ENCODE results near the gene PRCP.

The PRCP gene

GRCh38 chr11:82823647-82824619 is 76.3 kb downstream of the PRCP start:
- DNase-seq, result no peak

GRCh38 chr11:82818409-82819043 is 81.7 kb downstream of the PRCP start:
- no peak for DNase-seq

- DNase-seq, result no peak
These were observed 84.8 kb downstream of the PRCP start for GRCh38 chr11:82815406-82815805.

GRCh38 chr11:82814379-82814778 is 85.9 kb downstream of the PRCP start:
- DNase-seq, result no peak

GRCh38 chr11:82811369-82811768 is 88.9 kb downstream of the PRCP start:
- no peak for DNase-seq

- DNase-seq, result no peak
These were observed 89.5 kb downstream of the PRCP start for GRCh38 chr11:82810738-82811137.

- DNase-seq, result no peak
These were observed 89.9 kb downstream of the PRCP start for GRCh38 chr11:82810326-82810725.

- no peak for DNase-seq
These were observed 92.6 kb downstream of the PRCP start for GRCh38 chr11:82807646-82808045.

GRCh38 chr11:82802710-82803109 is 97.5 kb downstream of the PRCP start:
- DNase-seq, result no peak

- no peak for DNase-seq
These were observed 103.0 kb downstream of the PRCP start for GRCh38 chr11:82796998-82797961.

- no peak for DNase-seq
These were observed 105.7 kb downstream of the PRCP start for GRCh38 chr11:82794490-82794889.

GRCh38 chr11:82792822-82793569 is 107.2 kb downstream of the PRCP start:
- no peak for DNase-seq

GRCh38 chr11:82792319-82792718 is 107.9 kb downstream of the PRCP start:
- DNase-seq, result no peak

- no peak for DNase-seq
These were observed 108.5 kb downstream of the PRCP start for GRCh38 chr11:82791779-82792178.

GRCh38 chr11:82790723-82791484 is 109.3 kb downstream of the PRCP start:
- DNase-seq, result no peak

- no peak for DNase-seq
These were observed 112.2 kb downstream of the PRCP start for GRCh38 chr11:82787981-82788380.

GRCh38 chr11:82786836-82787235 is 113.4 kb downstream of the PRCP start:
- no peak for DNase-seq

- no peak for DNase-seq
These were observed 114.2 kb downstream of the PRCP start for GRCh38 chr11:82786001-82786400.

GRCh38 chr11:82782825-82783374 is 117.3 kb downstream of the PRCP start:
- no peak for DNase-seq

- DNase-seq, result no peak
These were observed 121.5 kb downstream of the PRCP start for GRCh38 chr11:82778776-82779175.

GRCh38 chr11:82776377-82776776 is 123.9 kb downstream of the PRCP start:
- DNase-seq, result no peak

All from CD4-positive, alpha-beta T cell treated with Interleukin-15 for 1 hour (primary cell).